GM06990 (cell line): ENCODE results near the gene PRKAR2A.
"Not testable (repeated sequence)": the region's sequence is repeated elsewhere in the genome, so short reads cannot be mapped to it uniquely, and the experiment has no call there.

Experiments
- DNase-seq: peaks from one replicate; pipeline ENCODE4 v3.0.0-alpha.2; 2011; ENCODE audit not compliant: insufficient read length; ENCODE audit errors: extremely low read depth
- H3K27me3 ChIP-seq: replicated peaks from 2 replicates; pipeline ENCODE4 v1.6.0; 2011; ENCODE audit warnings: low read length; ENCODE audit not compliant: control insufficient read depth, insufficient read depth
- H3K36me3 ChIP-seq: 2 replicates; pipeline ENCODE4 v1.5.1; 2011; ENCODE audit warnings: low read length; ENCODE audit not compliant: control insufficient read depth, insufficient read depth
- H3K4me3 ChIP-seq: replicated peaks from 2 replicates; pipeline ENCODE4 v1.5.1; 2011; ENCODE audit warnings: low read depth, mild to moderate bottlenecking, control low read depth, low read length
- TF ChIP-seq, protein P1 (sequence below): IDR thresholded peaks from 2 replicates; pipeline ENCODE4 v1.5.1; 2011; ENCODE audit warnings: low read length, control low read depth, mild to moderate bottlenecking, inconsistent platforms; ENCODE audit not compliant: insufficient read depth, poor library complexity, severe bottlenecking

PRKAR2A gene

DNA sequence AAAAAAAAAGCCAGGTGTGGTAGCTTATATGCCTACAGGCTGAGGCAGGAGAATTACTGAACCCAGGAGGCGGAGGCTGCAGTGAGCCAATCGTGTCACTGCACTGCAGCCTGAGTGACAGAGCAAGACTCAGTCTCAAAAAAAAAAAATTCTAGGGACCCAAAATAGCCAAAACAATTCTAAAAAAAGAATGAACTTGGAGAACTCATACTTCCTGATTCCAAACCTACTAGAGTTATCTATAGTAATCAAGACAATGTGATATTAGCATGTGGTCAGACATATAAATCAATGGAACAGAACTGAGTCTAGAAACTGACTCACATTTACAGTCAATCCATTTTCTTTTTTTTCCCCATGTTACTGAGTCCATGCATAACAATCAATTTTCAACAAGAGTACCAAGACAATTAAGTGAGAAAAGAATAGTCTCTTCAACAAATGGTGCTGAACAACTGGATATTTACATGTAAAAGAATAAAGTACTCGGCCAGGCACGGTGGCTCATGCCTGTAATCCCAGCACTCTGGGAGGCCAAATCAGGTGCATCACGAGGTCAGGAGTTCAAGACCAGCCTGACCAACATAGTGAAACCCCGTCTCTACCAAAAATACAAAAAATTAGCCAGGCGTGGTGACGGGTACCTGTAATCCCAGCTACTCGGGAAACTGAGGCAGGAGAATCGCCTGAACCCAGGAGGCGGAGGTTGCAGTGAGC, 11.9 kb downstream of the PRKAR2A start:
- DNase-seq = no peak
- H3K36me3 ChIP-seq = no peaks in the 10 kb centered on the region
- TF ChIP-seq, protein P1, sequence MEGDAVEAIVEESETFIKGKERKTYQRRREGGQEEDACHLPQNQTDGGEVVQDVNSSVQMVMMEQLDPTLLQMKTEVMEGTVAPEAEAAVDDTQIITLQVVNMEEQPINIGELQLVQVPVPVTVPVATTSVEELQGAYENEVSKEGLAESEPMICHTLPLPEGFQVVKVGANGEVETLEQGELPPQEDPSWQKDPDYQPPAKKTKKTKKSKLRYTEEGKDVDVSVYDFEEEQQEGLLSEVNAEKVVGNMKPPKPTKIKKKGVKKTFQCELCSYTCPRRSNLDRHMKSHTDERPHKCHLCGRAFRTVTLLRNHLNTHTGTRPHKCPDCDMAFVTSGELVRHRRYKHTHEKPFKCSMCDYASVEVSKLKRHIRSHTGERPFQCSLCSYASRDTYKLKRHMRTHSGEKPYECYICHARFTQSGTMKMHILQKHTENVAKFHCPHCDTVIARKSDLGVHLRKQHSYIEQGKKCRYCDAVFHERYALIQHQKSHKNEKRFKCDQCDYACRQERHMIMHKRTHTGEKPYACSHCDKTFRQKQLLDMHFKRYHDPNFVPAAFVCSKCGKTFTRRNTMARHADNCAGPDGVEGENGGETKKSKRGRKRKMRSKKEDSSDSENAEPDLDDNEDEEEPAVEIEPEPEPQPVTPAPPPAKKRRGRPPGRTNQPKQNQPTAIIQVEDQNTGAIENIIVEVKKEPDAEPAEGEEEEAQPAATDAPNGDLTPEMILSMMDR = no peak
- H3K27me3 ChIP-seq = no peaks in the 10 kb centered on the region
- H3K4me3 ChIP-seq = no peak overlapping the region

DNA sequence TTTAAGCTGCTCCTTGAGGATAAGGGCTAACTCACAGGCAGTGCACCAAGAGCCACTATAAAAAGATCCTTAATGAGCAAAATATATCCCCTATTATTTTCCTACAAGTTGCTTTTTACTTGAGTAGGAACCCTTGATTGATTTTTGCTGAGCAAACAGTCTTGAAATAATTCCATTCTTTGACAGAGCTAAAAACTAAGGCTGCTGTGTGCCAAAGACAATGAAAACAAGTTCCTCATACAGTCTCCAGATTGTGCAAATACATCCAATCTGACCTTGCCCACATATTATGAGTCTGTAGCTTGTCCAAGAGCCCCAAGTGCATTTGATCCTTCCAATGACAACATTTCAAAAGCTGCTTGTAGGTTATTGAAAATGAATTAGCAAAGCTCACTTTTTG, 15.0 kb downstream of the PRKAR2A start:
- Histone ChIP-seq H3K4me3 (no peak overlapping the region), H3K36me3 (no peaks in the 10 kb centered on the region), H3K27me3 (no peaks in the 10 kb centered on the region)
- DNase-seq = no peak
- TF ChIP-seq, protein P1 = no peak

DNA sequence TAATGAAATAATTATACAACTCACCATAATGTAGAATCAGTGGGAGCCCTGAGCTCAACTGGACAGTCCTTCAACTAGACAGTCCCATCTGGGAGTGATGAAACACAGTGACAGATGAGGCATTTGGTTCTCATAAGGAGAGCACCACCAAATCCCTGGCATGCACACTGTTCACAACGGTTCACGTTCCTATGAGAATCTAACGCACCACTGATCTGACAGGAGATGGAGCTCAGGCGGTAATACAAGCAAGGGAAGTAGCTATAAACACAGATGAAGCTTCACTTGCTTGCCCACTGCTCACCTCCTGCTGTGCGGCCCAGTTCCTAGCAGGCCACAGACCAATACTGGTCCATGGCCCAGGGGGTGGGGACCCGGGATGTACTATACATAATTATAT, 17.0 kb downstream of the PRKAR2A start:
- no peak for DNase-seq
- no peaks in the 10 kb centered on the region for H3K36me3 ChIP-seq
- H3K27me3 ChIP-seq = no peaks in the 10 kb centered on the region
- H3K4me3 ChIP-seq = no peak overlapping the region
- TF ChIP-seq, protein P1 = no peak

DNA sequence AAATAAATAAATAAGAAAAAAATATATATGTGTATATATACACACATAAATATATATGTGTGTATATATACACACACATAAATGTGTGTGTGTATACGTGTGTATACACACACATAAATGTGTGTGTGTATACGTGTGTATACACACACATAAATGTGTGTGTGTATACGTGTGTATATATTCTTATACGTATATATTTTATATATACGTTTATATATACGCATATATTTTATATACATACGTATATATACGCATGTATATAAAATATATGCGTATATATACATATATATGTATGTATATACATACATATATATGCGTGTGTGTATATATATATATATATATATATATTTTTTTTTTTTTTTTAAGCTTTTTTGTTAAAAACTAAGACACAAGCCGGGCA, 18.1 kb downstream of the PRKAR2A start:
- H3K36me3 ChIP-seq, DNase-seq, H3K27me3 ChIP-seq, H3K4me3 ChIP-seq: not testable (repeated sequence)

DNA sequence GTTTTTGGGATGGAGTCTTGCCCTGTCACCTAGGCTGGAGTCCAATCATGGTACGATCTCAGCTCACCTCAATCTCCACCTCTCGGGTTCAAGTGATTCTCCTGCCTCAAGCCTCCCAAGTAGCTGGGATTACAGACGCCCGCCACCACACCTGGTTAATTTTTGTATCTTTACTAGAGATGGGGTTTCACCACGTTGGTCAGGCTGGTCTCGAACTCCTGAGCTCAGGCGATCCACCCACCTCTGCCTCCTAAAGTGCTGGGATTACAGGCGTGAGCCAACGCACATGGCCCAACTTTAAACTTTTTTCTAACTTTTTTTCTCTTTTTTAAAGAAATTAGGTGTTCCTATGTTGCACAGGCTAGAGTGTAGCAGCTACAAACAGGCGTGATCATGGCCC, 19.8 kb downstream of the PRKAR2A start:
- H3K4me3 ChIP-seq, DNase-seq, H3K36me3 ChIP-seq, H3K27me3 ChIP-seq: not testable (repeated sequence)

DNA sequence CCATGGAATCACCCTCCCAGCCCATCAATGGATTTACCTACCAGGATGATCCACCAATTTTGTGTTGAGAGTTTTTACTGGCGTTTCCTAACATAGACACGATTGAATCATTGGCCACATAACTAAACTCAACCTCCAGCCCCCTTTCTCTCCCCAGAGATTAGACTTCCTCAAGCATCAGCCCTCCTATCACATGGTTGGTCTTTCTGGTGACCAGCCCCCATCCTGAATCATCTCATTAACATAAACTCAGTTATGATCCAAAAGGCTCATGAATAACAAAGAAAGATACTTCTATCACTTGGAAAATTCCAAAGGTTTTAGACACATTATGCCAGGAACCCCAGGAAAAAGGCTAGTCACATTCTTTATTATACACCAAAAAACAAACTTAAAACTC, 21.2 kb downstream of the PRKAR2A start:
- H3K36me3 ChIP-seq = no peaks in the 10 kb centered on the region
- H3K4me3 ChIP-seq = no peak overlapping the region
- DNase-seq = no peak
- H3K27me3 ChIP-seq = no peaks in the 10 kb centered on the region
- TF ChIP-seq, protein P1 = no peak
